AG10803 (cell line): Measurements from ENCODE around the gene PCSK5.

Source experiments
- DNase-seq: peaks from one replicate; pipeline ENCODE4 v3.0.0; 2010; ENCODE audit warnings: low read depth
- H3K4me3 ChIP-seq: 2 replicates; pipeline ENCODE4 v1.5.1; 2011; ENCODE audit warnings: mild to moderate bottlenecking, low read length, control low read depth
- TF ChIP-seq, protein P1 (sequence below): conservative IDR thresholded peaks from 2 replicates; pipeline ENCODE4 v1.5.1; 2011; ENCODE audit warnings: mild to moderate bottlenecking, low read length, control low read depth, inconsistent platforms

The PCSK5 gene

DNA sequence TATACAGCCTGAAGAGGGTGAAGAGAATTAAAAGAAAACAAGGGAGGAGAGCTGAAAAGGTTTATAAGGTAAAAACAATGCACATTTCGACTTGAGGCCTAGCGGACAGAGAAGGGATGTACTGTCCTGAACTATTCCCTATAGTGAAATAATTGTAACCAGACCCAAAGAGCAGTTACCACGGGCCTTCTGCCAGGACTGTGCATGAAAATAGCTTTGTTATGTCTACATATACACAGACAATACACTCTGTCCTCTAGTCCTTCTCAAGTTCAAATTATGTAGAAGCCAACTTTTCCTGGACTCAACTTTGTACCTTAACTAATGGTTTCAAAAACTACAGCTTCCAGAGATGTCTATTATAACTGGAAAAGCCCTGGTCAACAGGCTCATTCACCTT is 223.7 kb downstream of the PCSK5 start:
- TF ChIP-seq, protein P1, sequence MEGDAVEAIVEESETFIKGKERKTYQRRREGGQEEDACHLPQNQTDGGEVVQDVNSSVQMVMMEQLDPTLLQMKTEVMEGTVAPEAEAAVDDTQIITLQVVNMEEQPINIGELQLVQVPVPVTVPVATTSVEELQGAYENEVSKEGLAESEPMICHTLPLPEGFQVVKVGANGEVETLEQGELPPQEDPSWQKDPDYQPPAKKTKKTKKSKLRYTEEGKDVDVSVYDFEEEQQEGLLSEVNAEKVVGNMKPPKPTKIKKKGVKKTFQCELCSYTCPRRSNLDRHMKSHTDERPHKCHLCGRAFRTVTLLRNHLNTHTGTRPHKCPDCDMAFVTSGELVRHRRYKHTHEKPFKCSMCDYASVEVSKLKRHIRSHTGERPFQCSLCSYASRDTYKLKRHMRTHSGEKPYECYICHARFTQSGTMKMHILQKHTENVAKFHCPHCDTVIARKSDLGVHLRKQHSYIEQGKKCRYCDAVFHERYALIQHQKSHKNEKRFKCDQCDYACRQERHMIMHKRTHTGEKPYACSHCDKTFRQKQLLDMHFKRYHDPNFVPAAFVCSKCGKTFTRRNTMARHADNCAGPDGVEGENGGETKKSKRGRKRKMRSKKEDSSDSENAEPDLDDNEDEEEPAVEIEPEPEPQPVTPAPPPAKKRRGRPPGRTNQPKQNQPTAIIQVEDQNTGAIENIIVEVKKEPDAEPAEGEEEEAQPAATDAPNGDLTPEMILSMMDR: no peak
- H3K4me3 ChIP-seq: no peak overlapping the region
- no peak for DNase-seq

DNA sequence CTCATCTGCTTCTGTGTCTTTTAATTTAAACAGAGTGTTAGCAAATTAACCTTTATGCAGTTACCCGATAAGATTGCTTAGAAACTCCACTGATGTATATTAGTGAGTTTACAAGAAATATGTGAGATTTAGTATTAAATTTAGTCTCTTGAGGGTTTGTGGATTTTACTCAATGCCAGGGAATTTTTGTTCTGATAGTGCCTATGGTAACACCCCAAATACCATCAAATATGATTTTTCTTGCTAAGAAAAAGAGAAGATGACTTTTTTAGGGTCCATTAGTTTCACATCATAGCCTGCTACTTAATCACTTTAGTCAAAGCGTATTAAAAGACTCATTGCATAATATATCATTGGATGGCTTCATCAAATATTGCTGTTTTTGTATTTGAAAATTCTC is 224.9 kb downstream of the PCSK5 start:
- TF ChIP-seq, protein P1: no peak

DNA sequence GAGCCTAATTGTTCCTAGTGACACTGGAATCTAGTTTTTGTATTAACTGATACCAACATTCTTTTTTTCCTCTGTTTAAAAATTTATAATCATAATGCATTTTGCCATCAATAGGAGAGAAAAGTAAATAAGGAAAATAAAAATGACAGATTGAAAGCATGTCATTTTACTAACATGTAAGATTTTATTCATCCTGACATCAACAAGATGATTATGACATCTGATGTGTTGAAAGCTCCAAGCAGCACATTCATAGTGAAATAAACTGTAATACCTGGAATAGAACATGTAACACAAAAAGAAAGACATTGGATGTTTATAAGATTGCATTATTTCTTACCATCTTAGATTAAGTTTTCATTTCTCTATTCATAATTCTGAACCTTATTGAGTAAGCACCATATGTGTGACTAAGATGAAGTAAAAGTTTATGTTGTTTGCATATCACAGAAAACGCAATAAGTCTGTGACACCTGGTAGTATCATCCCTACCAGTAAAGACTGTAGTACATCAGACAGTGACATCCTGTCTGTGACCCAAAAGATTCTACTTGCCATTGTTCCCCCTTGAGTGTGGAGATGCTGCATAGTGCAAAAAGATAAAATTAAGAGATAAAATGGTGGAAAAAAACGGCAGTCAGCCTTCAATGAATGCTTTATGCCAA is 225.6 kb downstream of the PCSK5 start:
- no peak overlapping the region for H3K4me3 ChIP-seq
- TF ChIP-seq, protein P1: no peak
- no peak for DNase-seq

More for the DNA sequence above, 224.9 kb downstream of the PCSK5 start:
- DNase-seq: no peak
- H3K4me3 ChIP-seq: no peak overlapping the region

GRCh38 chr9:76116913-76117312 is 226.4 kb downstream of the PCSK5 start:
- no peak overlapping the region for H3K4me3 ChIP-seq
- TF ChIP-seq, protein P1: no peak
- peak; percentile 5 for DNase-seq

DNA sequence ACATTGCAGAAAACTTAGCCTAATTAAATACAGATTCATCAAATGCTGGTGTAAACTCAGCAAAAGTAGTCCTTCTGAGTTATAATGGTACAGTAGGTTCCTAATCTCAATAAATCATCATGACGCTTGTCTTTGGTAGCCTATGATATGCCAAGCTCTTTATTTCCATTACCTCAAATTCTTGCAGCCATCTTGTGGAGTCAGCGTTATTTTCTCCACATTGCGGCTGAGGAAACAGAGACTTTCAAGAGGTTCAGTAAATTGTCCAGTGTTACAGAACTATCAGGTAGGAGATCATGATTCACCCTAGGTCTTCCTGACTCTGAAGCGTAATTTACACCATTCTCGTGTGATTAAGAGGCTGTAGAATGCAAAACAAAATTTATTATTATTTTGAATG is 237.2 kb downstream of the PCSK5 start:
- H3K4me3 ChIP-seq: no peak overlapping the region
- no peak for DNase-seq
- TF ChIP-seq, protein P1: no peak

DNA sequence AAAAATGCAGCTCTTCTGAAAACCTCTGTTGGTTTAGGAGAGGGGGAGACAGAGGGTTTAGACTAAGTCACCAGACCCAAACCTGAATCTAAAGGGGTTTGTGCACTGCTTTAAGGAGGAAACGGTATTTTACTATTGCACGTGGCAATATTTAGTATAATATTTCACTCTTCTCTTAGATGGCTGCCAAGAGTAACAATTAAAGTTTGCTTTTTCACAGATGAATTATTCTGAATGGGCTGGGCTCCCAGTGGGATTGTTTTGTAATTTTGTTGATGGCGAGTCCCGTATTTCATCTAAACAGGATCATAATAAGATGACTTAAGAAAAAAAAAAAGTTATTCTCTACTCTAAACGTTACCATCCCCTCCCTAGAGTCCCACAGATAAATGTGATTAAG is 245.4 kb downstream of the PCSK5 start:
- TF ChIP-seq, protein P1: no peak
- H3K4me3 ChIP-seq: no peak overlapping the region
- no peak for DNase-seq

- TF ChIP-seq, protein P1: no peak
- peak; percentile 57 for DNase-seq
- H3K4me3 ChIP-seq: no peak overlapping the region
Observed at GRCh38 chr9:76136986-76137385, 246.5 kb downstream of the PCSK5 start.
